Stimulated activated CD8-positive, alpha-beta memory T cell treated with anti-CD3 and anti-CD28 coated beads, Interleukin-7, amount 100 ng/mL, for 24 hours (primary cell): ENCODE data around the gene PCIF1.
"Not testable (repeated sequence)": the region's sequence is repeated elsewhere in the genome, so short reads cannot be mapped to it uniquely, and the experiment has no call there.

Experiments used
- DNase-seq: peaks from one replicate; pipeline ENCODE4 v3.0.0-alpha.2; 2020; ENCODE audit warnings: low read depth

PCIF1 gene

GRCh38 chr20:45967551-45968080 lies 33.1 kb downstream of the PCIF1 start:
- no peak for DNase-seq

- no peak for DNase-seq
These were observed 33.7 kb downstream of the PCIF1 start for GRCh38 chr20:45968081-45968671.

GRCh38 chr20:45968801-45969711 lies 34.6 kb downstream of the PCIF1 start:
- no peak for DNase-seq

- no peak for DNase-seq
These were observed 35.5 kb downstream of the PCIF1 start for GRCh38 chr20:45969712-45970634.

- DNase-seq: no peak
These were observed 36.4 kb downstream of the PCIF1 start for GRCh38 chr20:45970646-45971424.

GRCh38 chr20:45971425-45971674 lies 36.9 kb downstream of the PCIF1 start:
- no peak for DNase-seq

GRCh38 chr20:45971675-45972499 lies 37.4 kb downstream of the PCIF1 start, which contains the start of gene ZNF335:
TSS of gene ZNF335 (minus strand) at chr20:45972203. CDS start at chr20:45971410, 793 bp downstream.
- DNase-seq: peak; percentile 89

- no peak for DNase-seq
These were observed 38.2 kb downstream of the PCIF1 start for GRCh38 chr20:45972500-45973183.

- DNase-seq: no peak
These were observed 40.5 kb downstream of the PCIF1 start for GRCh38 chr20:45974896-45975565.

GRCh38 chr20:45975686-45976085 lies 41.2 kb downstream of the PCIF1 start:
- DNase-seq: no peak

GRCh38 chr20:45976086-45976485 lies 41.6 kb downstream of the PCIF1 start:
- no peak for DNase-seq

- DNase-seq: no peak
These were observed 46.8 kb downstream of the PCIF1 start for GRCh38 chr20:45981261-45981660.

GRCh38 chr20:45983279-45983743 lies 48.8 kb downstream of the PCIF1 start:
- no peak for DNase-seq

- DNase-seq: no peak
These were observed 51.1 kb downstream of the PCIF1 start for GRCh38 chr20:45985573-45985972.

- peak; percentile 74 for DNase-seq
These were observed 52.8 kb downstream of the PCIF1 start for GRCh38 chr20:45987108-45987780.

GRCh38 chr20:45988830-45989229 lies 54.3 kb downstream of the PCIF1 start:
- DNase-seq: not testable (repeated sequence)

GRCh38 chr20:45991616-45992015 lies 57.1 kb downstream of the PCIF1 start:
- DNase-seq: no peak

GRCh38 chr20:45993197-45993951 lies 58.9 kb downstream of the PCIF1 start:
- no peak for DNase-seq
